ENCODE results near the gene ARSB. TPM values are rescaled to one million over a fixed set of nuclear protein-coding genes. Genes with fewer than 3 reads are reported as not detected.

Gene ARSB
- total RNA-seq, 1 experiment from 2014 or later: 11.4 TPM

DNA sequence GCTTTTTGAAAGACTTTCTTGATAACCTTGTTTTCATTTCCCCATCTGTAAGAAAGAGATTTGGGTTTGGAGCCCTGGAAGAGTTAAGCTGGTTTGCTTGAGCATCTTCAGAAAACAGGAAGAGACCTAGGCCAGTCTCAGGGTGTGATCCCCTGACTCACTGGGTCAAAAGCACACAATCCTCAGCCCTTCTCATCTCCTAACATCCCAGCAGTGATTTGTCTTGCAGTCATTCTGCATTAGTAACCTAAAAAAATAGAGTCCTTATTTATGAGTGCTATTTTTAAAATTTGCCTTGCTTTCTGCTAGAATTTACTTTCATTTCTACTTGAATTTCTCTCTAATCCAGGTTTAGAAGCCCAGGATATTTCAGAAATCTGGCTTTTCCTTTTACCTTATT, 16.4 kb upstream of the ARSB start:
- Histone ChIP-seq H4K5ac (ENCODE audit: insufficient read length, low read depth, low read length) (no peak overlapping the region), H3K9ac (ENCODE audit: extremely low read depth, insufficient read length, low read length) (no peak overlapping the region), H3K4me1 (ENCODE audit: insufficient read depth, low read length) (no peaks in the 10 kb centered on the region), H3K18ac (ENCODE audit: insufficient read length, low read depth, low read length) (no peak overlapping the region), H4K91ac (ENCODE audit: insufficient read length, low read depth, low read length) (no peak overlapping the region), H3T11ph (ENCODE audit: low read length) (no peak overlapping the region), H2BK5ac (ENCODE audit: insufficient read length, low read length) (no peak overlapping the region), H4K8ac (replicated peaks; ENCODE audit: insufficient read length, low read depth, low read length) (no peak overlapping the region), H3K9me3 (ENCODE audit: control insufficient read depth, low read depth, low read length) (no peaks in the 10 kb centered on the region), H3K27ac (ENCODE audit: insufficient read length, low read depth, low read length) (no peak overlapping the region), H2AFZ (ENCODE audit: low read length) (no peak overlapping the region), H3K23ac (ENCODE audit: insufficient read length, low read depth, low read length) (no peak overlapping the region), H3K79me1 (ENCODE audit: insufficient read depth, low read depth, low read length, poor library complexity, severe bottlenecking) (no peaks in the 10 kb centered on the region), H2BK20ac (ENCODE audit: low read depth, low read length, poor library complexity, severe bottlenecking) (no peak overlapping the region), H3K27me3 (ENCODE audit: insufficient read depth, low read length) (no peaks in the 10 kb centered on the region), H3K79me2 (ENCODE audit: insufficient read depth, low read length) (no peaks in the 10 kb centered on the region), H3K14ac (ENCODE audit: insufficient read depth, low read length) (no peak overlapping the region), H3K4ac (ENCODE audit: low read depth, low read length) (no peak overlapping the region), H2AK5ac (ENCODE audit: insufficient read length, low read length) (no peak overlapping the region), H3K4me2 (ENCODE audit: insufficient read depth, insufficient read length, low read length) (no peak overlapping the region), H2BK15ac (ENCODE audit: low read depth, low read length) (no peak overlapping the region), H2BK120ac (ENCODE audit: low read depth, low read length, poor library complexity, severe bottlenecking) (no peak overlapping the region), H2BK12ac (ENCODE audit: insufficient read length, low read depth, low read length) (no peak overlapping the region), H3K23me2 (ENCODE audit: insufficient read length, low read depth, low read length, poor library complexity, severe bottlenecking) (no peaks in the 10 kb centered on the region), H3K56ac (ENCODE audit: insufficient read length, low read depth, low read length) (no peak overlapping the region), H4K20me1 (ENCODE audit: control insufficient read depth, insufficient read depth, insufficient read length) (no peaks in the 10 kb centered on the region)
- TF ChIP-seq, protein P1, sequence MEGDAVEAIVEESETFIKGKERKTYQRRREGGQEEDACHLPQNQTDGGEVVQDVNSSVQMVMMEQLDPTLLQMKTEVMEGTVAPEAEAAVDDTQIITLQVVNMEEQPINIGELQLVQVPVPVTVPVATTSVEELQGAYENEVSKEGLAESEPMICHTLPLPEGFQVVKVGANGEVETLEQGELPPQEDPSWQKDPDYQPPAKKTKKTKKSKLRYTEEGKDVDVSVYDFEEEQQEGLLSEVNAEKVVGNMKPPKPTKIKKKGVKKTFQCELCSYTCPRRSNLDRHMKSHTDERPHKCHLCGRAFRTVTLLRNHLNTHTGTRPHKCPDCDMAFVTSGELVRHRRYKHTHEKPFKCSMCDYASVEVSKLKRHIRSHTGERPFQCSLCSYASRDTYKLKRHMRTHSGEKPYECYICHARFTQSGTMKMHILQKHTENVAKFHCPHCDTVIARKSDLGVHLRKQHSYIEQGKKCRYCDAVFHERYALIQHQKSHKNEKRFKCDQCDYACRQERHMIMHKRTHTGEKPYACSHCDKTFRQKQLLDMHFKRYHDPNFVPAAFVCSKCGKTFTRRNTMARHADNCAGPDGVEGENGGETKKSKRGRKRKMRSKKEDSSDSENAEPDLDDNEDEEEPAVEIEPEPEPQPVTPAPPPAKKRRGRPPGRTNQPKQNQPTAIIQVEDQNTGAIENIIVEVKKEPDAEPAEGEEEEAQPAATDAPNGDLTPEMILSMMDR (conservative IDR thresholded peaks at IDR 0.05): no peak
- no peak overlapping the region for H3K4me3 Mint-ChIP-seq
- no peaks in the 10 kb centered on the region for H3K27me3 Mint-ChIP-seq (ENCODE audit: low read depth)
- H3K4me1 Mint-ChIP-seq: no peaks in the 10 kb centered on the region
- H3K9me3 Mint-ChIP-seq: no peaks in the 10 kb centered on the region; a peak in 1 of 5 replicates
- H3K27ac Mint-ChIP-seq: no peak overlapping the region
- no peak for DNase-seq
- H3K36me3 Mint-ChIP-seq (ENCODE audit: insufficient read depth in 1 of 3, low read depth in 3 of 3): no peaks in the 10 kb centered on the region

Data from H9 (cell line).